NCI-H69 (cell line): ENCODE measurements around the gene MS4A10.
"Not testable (repeated sequence)": the region's sequence is repeated elsewhere in the genome, so short reads cannot be mapped to it uniquely, and the experiment has no call there.

Experiments
- DNase-seq: peaks from one replicate; lab custom pipeline; 2025; lab: John Stamatoyannopoulos, UW

Gene MS4A10

GRCh38 chr11:60785136-60785535 is at the start of gene MS4A10:
MS4A10 (plus strand) TSS chr11:60785333; CDS start chr11:60790336, 5,003 bp downstream.
- no peak for DNase-seq

- DNase-seq: no peak
Observed at GRCh38 chr11:60739114-60739513, 46.0 kb upstream of the MS4A10 start.

- peak; percentile 29 for DNase-seq
Observed at GRCh38 chr11:60740573-60740972, 44.6 kb upstream of the MS4A10 start.

GRCh38 chr11:60741421-60741820 is 43.7 kb upstream of the MS4A10 start:
- DNase-seq: no peak

- DNase-seq: no peak
Observed at GRCh38 chr11:60743058-60743457, 42.1 kb upstream of the MS4A10 start.

- no peak for DNase-seq
Observed at GRCh38 chr11:60744114-60744513, 41.0 kb upstream of the MS4A10 start.

GRCh38 chr11:60747359-60747873 is 37.7 kb upstream of the MS4A10 start:
- DNase-seq: no peak

- no peak for DNase-seq
Observed at GRCh38 chr11:60748225-60748624, 36.9 kb upstream of the MS4A10 start.

GRCh38 chr11:60748821-60749220 is 36.3 kb upstream of the MS4A10 start:
- no peak for DNase-seq

- no peak for DNase-seq
Observed at GRCh38 chr11:60750911-60751310, 34.2 kb upstream of the MS4A10 start.

- DNase-seq: peak; percentile 29
Observed at GRCh38 chr11:60753309-60753708, 31.8 kb upstream of the MS4A10 start.

- DNase-seq: no peak
Observed at GRCh38 chr11:60754887-60755286, 30.2 kb upstream of the MS4A10 start.

GRCh38 chr11:60756307-60757032 is 28.7 kb upstream of the MS4A10 start, which contains the start of gene MS4A15:
MS4A15 (plus strand) TSS chr11:60756867; CDS start chr11:60763734, 6,867 bp downstream.
- DNase-seq: peak; percentile 48

- DNase-seq: no peak
Observed at GRCh38 chr11:60757231-60757800, 27.8 kb upstream of the MS4A10 start.

- not testable (repeated sequence) for DNase-seq
Observed at GRCh38 chr11:60758671-60759070, 26.5 kb upstream of the MS4A10 start.

- DNase-seq: not testable (repeated sequence)
Observed at GRCh38 chr11:60759438-60760225, 25.5 kb upstream of the MS4A10 start.

GRCh38 chr11:60761436-60762190 is 23.5 kb upstream of the MS4A10 start:
- peak; percentile 96 for DNase-seq

- peak; percentile 89 for DNase-seq
Observed at GRCh38 chr11:60762851-60763691, 22.1 kb upstream of the MS4A10 start.

GRCh38 chr11:60763692-60764369 is 21.3 kb upstream of the MS4A10 start:
- peak; percentile 35 for DNase-seq

GRCh38 chr11:60764879-60765278 is 20.3 kb upstream of the MS4A10 start:
- peak; percentile 37 for DNase-seq
